HUES64 (cell line): Measurements from ENCODE around the gene TPP2.

Experiments
- H3K27ac ChIP-seq: 2 replicates; pipeline ENCODE4 v1.7.0; 2013; ENCODE audit warnings: low read depth, low read length, inconsistent platforms
- H3K27me3 ChIP-seq: 2 replicates; pipeline ENCODE4 v1.6.1; 2013; ENCODE audit warnings: mild to moderate bottlenecking, low read length; ENCODE audit not compliant: insufficient read depth
- H3K36me3 ChIP-seq: 2 replicates; pipeline ENCODE4 v1.6.1; 2013; ENCODE audit warnings: mild to moderate bottlenecking, low read length; ENCODE audit not compliant: insufficient read depth
- H3K4me1 ChIP-seq: 2 replicates; pipeline ENCODE4 v1.6.1; 2013; ENCODE audit warnings: mild to moderate bottlenecking, low read length, moderate library complexity; ENCODE audit not compliant: insufficient read depth
- H3K4me3 ChIP-seq: 2 replicates; pipeline ENCODE4 v1.5.1; 2013; ENCODE audit warnings: mild to moderate bottlenecking, low read length, moderate library complexity
- H3K9ac ChIP-seq: 2 replicates; pipeline ENCODE4 v1.6.1; 2013; ENCODE audit warnings: mild to moderate bottlenecking, low read depth, low read length
- H3K9me3 ChIP-seq: 2 replicates; pipeline ENCODE4 v1.6.1; 2013; ENCODE audit warnings: low read depth, low read length; ENCODE audit not compliant: insufficient read depth
- WGBS: fragments of 150-250, 120-280 bp; methylation state at CpG from one replicate; pipeline ENCODE4 v1.1.7; 2013; ENCODE audit warnings: missing lambda C conversion rate; 5-methylcytosine and 5-hydroxymethylcytosine counted together

Gene TPP2

GRCh38 chr13:102597029-102597961, 509 bp downstream of the TPP2 start:
- Histone ChIP-seq H3K4me3 (peak overlapping the region; percentile 81), H3K4me1 (peaks cover 42% of the 10 kb centered on the region), H3K27me3 (no peaks in the 10 kb centered on the region), H3K36me3 (no peaks in the 10 kb centered on the region), H3K27ac (peak overlapping the region; percentile 78; the same call in 1 of the 2 replicates), H3K9ac (peak overlapping the region; percentile 76), H3K9me3 (no peaks in the 10 kb centered on the region)
- WGBS, result under 1% methylated on average over 67 of the region's 67 CpGs

GRCh38 chr13:102598061-102598460, 1.3 kb downstream of the TPP2 start:
- Histone ChIP-seq H3K27me3 (no peaks in the 10 kb centered on the region), H3K27ac (no peak overlapping the region)

GRCh38 chr13:102599426-102600012, 2.7 kb downstream of the TPP2 start:
- Histone ChIP-seq H3K4me3 (peak overlapping the region; percentile 81), H3K9me3 (no peaks in the 10 kb centered on the region), H3K9ac (no peak overlapping the region), H3K27me3 (no peaks in the 10 kb centered on the region), H3K36me3 (peaks cover 7% of the 10 kb centered on the region), H3K4me1 (peaks cover 39% of the 10 kb centered on the region), H3K27ac (no peak overlapping the region)
- 85% methylated on average over 3 of the region's 3 CpGs for WGBS

More at GRCh38 chr13:102598061-102598460, 1.3 kb downstream of the TPP2 start:
- Histone ChIP-seq H3K9me3 (no peaks in the 10 kb centered on the region), H3K36me3 (no peaks in the 10 kb centered on the region), H3K4me3 (peak overlapping the region; percentile 81), H3K9ac (peak overlapping the region; percentile 76; the same call in 1 of the 2 replicates), H3K4me1 (peaks cover 40% of the 10 kb centered on the region)
- WGBS, result 6% methylated on average over 5 of the region's 6 CpGs

GRCh38 chr13:102606537-102607309, 9.9 kb downstream of the TPP2 start:
- WGBS, result 96% methylated on average over 9 of the region's 9 CpGs
- no peaks in the 10 kb centered on the region for H3K27me3 ChIP-seq
- H3K27ac ChIP-seq, result no peak overlapping the region
- no peak overlapping the region for H3K9ac ChIP-seq
- peaks cover 76% of the 10 kb centered on the region for H3K36me3 ChIP-seq
- H3K9me3 ChIP-seq, result no peaks in the 10 kb centered on the region
- H3K4me1 ChIP-seq, result peaks cover 11% of the 10 kb centered on the region
- H3K4me3 ChIP-seq, result no peak overlapping the region

- Histone ChIP-seq H3K4me3 (no peak overlapping the region), H3K27me3 (no peaks in the 10 kb centered on the region), H3K9ac (no peak overlapping the region), H3K9me3 (no peaks in the 10 kb centered on the region), H3K27ac (no peak overlapping the region), H3K4me1 (no peaks in the 10 kb centered on the region), H3K36me3 (peaks cover 89% of the 10 kb centered on the region)
- WGBS, result 68% methylated on average over 2 of the region's 2 CpGs
Measured at GRCh38 chr13:102608974-102609373, 12.2 kb downstream of the TPP2 start.

DNA sequence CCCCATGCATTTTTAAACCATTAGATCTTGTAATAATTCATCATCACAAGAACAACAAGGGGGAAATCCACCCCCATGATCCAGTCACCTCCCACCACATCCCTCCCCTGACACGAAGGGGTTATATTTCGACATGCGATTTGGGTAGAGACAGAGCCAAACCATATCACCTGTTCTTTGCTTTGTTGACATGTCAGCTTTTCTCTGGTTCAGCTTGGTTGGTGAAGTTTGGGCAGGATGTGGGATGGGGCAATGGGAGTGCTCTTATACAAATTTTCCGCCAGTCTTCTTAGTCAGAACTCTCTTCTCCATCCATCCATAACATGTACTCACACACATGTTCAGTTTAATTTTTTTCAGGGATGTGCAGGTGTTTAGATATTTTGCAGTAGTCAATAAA, 12.9 kb downstream of the TPP2 start:
- no peak overlapping the region for H3K9ac ChIP-seq
- H3K27me3 ChIP-seq, result no peaks in the 10 kb centered on the region
- H3K27ac ChIP-seq, result no peak overlapping the region
- WGBS, result 81% methylated on average over 3 of the region's 4 CpGs
- H3K36me3 ChIP-seq, result peaks cover 89% of the 10 kb centered on the region
- H3K9me3 ChIP-seq, result no peaks in the 10 kb centered on the region
- H3K4me3 ChIP-seq, result no peak overlapping the region
- H3K4me1 ChIP-seq, result no peaks in the 10 kb centered on the region

DNA sequence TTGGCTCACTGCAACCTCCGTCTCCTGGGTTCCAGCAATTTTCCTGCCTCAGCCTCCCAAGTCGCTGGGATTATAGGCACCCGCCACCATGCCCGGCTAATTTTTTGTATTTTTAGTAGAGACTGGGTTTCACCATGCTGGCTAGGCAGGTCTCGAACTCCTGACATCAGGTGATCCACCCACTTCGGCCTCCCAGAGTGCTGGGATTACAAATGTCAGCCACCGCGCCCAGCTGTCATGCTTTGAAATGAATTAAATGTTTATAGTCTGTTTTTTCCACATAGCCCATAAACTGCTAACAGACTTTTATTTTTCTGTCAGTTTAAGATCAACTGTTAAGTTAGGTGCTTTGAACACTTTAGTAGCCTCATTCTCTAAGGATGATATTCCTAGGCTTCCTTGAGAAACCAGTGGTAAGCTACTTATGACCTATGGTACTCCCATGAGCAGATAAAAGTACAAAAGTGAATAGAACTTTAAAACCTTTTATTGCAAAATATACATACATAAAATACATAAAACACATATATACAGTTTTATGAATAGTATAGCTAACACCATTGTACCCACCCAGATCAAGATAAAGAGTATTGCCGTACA, 13.6 kb downstream of the TPP2 start:
- Histone ChIP-seq H3K27ac (no peak overlapping the region), H3K36me3 (peaks cover 89% of the 10 kb centered on the region), H3K4me3 (no peak overlapping the region), H3K9me3 (no peaks in the 10 kb centered on the region), H3K9ac (no peak overlapping the region), H3K27me3 (no peaks in the 10 kb centered on the region), H3K4me1 (no peaks in the 10 kb centered on the region)
- WGBS, result over 99% methylated on average over 9 of the region's 9 CpGs

DNA sequence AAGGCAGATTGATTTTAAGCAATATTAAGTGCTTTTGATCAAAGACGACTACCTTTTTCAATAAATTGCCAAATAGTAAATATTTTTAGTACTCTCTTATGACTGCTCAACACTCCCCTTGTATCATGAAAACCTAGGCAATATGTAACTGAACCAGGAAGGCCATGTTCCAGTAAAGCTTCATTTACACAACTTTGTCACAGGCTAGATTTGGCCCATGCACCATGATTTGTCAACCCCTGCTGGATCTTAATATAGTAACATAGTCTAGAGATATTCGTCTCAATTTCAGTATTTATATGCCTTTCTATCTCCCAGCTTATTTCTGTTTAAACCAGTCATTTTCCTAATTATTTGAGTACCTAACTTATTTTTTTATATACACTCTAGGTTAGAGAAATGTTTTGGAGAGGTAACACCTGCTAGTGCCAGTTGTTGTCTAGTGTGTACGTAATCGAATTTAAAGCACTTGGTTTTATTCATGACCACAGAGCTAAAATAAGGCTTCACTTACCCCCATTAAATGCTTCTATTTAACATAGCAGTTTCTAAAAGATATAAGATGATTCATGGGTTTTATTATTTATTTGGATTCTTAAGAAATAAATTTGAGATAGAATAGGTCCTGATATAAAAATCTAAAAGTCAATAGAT, 21.0 kb downstream of the TPP2 start:
- 100% methylated on average over 3 of the region's 4 CpGs for WGBS
- no peak overlapping the region for H3K9ac ChIP-seq
- H3K36me3 ChIP-seq, result peaks cover 94% of the 10 kb centered on the region
- no peak overlapping the region for H3K4me3 ChIP-seq
- no peaks in the 10 kb centered on the region for H3K9me3 ChIP-seq
- no peaks in the 10 kb centered on the region for H3K4me1 ChIP-seq
- H3K27me3 ChIP-seq, result no peaks in the 10 kb centered on the region
- H3K27ac ChIP-seq, result no peak overlapping the region

GRCh38 chr13:102620516-102620915, 23.7 kb downstream of the TPP2 start:
- H3K4me3 ChIP-seq, result no peak overlapping the region
- no peak overlapping the region for H3K27ac ChIP-seq
- H3K27me3 ChIP-seq, result no peaks in the 10 kb centered on the region
- no peaks in the 10 kb centered on the region for H3K9me3 ChIP-seq
- peaks cover 91% of the 10 kb centered on the region for H3K36me3 ChIP-seq
- no peak overlapping the region for H3K9ac ChIP-seq
- no peaks in the 10 kb centered on the region for H3K4me1 ChIP-seq
- 96% methylated on average over 6 of the region's 6 CpGs for WGBS

DNA sequence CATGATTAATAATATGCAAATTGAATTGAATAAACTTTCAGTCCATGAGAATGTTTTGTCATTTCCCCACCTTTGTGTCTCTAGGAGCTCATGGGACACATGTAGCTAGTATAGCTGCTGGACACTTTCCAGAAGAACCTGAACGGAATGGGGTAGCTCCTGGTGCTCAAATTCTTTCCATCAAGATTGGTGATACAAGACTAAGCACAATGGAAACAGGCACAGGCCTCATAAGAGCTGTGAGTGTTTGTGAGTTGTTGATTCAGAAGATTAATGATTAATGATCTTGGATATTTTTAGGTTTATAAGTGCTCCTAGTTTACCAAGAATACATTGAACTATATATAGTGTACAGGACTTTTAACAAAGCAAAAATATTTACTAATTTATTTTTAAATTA, 30.1 kb downstream of the TPP2 start:
- no peaks in the 10 kb centered on the region for H3K9me3 ChIP-seq
- peaks cover 93% of the 10 kb centered on the region for H3K36me3 ChIP-seq
- 93% methylated on average over 1 of the region's 1 CpG for WGBS
- no peak overlapping the region for H3K4me3 ChIP-seq
- H3K9ac ChIP-seq, result no peak overlapping the region
- no peak overlapping the region for H3K27ac ChIP-seq
- no peaks in the 10 kb centered on the region for H3K4me1 ChIP-seq
- no peaks in the 10 kb centered on the region for H3K27me3 ChIP-seq
